ENCODE data around the gene SERPINA1.

The SERPINA1 gene

GRCh38 chr14:94328196-94328595, 60.2 kb downstream of the SERPINA1 start:
- TF ChIP-seq CTCF (IDR thresholded peaks at IDR 0.05; ENCODE audit: borderline replicate concordance, insufficient read depth, low read depth, low read length) = no peak

More at GRCh38 chr14:94328196-94328595, 60.2 kb downstream of the SERPINA1 start:
- H3K4me3 ChIP-seq (ENCODE audit: low read depth, low read length) = no peak overlapping the region

All from GM12875 (cell line).